Tibial nerve (tissue), 4 donors: ENCODE data around the gene WNT11.

ENCODE experiments used
- EP300 ChIP-seq, 2 donors: sonication (generic); formaldehyde crosslinking; IDR thresholded peaks; one replicate each; pipeline ENCODE4 v1.6.1; 2017; ENCODE audit warnings: antibody characterized with exemption in 2 of 2, mild to moderate bottlenecking in 1 of 2
- POLR2A ChIP-seq, 2 donors: fragments of 450-650 bp; IDR thresholded peaks; one replicate each; pipeline ENCODE4 v1.6.1; 2017; ENCODE audit warnings: antibody characterized with exemption in 2 of 2, mild to moderate bottlenecking in 2 of 2, moderate library complexity in 2 of 2
- TF ChIP-seq, protein P1 (sequence below), 5 experiments: fragments of 200-600 bp in 3 of 5; fragments of 450-650 bp in 2 of 5; sonication (generic) in 3 of 5; IDR thresholded peaks; one replicate each; pipeline ENCODE4 v1.5.1; 2016 to 2019; ENCODE audit warnings: antibody characterized with exemption in 5 of 5, mild to moderate bottlenecking in 3 of 5, moderate library complexity in 2 of 5

DNA sequence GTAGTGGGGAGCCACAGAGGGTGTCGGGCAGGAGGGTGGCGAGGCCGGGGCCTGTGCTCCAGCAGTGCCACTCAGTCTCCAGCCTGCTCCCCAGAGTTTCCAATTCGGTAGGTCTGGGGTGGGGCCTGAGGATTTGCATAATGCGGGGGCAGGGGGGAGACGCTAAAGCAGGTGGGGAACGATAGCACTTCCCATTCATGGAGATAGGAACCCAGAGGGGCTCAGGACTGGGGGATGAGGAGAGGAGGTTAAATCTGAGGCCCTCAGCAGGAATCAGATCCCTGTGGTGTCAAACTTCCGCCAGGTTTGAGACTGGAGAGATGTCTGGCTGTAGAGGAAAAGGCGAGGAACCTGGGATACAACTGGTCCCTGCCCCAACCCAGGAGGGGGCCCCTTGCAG lies 29.8 kb downstream of the WNT11 start:
- TF ChIP-seq, protein P1, sequence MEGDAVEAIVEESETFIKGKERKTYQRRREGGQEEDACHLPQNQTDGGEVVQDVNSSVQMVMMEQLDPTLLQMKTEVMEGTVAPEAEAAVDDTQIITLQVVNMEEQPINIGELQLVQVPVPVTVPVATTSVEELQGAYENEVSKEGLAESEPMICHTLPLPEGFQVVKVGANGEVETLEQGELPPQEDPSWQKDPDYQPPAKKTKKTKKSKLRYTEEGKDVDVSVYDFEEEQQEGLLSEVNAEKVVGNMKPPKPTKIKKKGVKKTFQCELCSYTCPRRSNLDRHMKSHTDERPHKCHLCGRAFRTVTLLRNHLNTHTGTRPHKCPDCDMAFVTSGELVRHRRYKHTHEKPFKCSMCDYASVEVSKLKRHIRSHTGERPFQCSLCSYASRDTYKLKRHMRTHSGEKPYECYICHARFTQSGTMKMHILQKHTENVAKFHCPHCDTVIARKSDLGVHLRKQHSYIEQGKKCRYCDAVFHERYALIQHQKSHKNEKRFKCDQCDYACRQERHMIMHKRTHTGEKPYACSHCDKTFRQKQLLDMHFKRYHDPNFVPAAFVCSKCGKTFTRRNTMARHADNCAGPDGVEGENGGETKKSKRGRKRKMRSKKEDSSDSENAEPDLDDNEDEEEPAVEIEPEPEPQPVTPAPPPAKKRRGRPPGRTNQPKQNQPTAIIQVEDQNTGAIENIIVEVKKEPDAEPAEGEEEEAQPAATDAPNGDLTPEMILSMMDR (IDR thresholded peaks at IDR 0.05): no peak
- TF ChIP-seq POLR2A (IDR thresholded peaks at IDR 0.05) (no peak), EP300 (IDR thresholded peaks at IDR 0.05) (no peak)
